ENCODE data around the gene SORCS2.

- TF ChIP-seq CTCF (IDR thresholded peaks at IDR 0.05; ENCODE audit: borderline replicate concordance, extremely low read depth, low read length, poor library complexity, severe bottlenecking) (no peak), EZH2 (IDR thresholded peaks at IDR 0.05; ENCODE audit: borderline replicate concordance, low read depth, low read length, severe bottlenecking) (no peak)
Measured at GRCh38 chr4:7573576-7574091, 381.3 kb downstream of the SORCS2 start.
